GM12874 (cell line): ENCODE data around the gene FGF4.

Source experiments
- TF ChIP-seq, protein P1 (sequence below): IDR thresholded peaks from 2 replicates; pipeline ENCODE4 v1.5.1; 2011; ENCODE audit warnings: low read depth, mild to moderate bottlenecking, control low read depth, low read length, moderate library complexity; ENCODE audit not compliant: insufficient read depth

The FGF4 gene, protein sequence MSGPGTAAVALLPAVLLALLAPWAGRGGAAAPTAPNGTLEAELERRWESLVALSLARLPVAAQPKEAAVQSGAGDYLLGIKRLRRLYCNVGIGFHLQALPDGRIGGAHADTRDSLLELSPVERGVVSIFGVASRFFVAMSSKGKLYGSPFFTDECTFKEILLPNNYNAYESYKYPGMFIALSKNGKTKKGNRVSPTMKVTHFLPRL

DNA sequence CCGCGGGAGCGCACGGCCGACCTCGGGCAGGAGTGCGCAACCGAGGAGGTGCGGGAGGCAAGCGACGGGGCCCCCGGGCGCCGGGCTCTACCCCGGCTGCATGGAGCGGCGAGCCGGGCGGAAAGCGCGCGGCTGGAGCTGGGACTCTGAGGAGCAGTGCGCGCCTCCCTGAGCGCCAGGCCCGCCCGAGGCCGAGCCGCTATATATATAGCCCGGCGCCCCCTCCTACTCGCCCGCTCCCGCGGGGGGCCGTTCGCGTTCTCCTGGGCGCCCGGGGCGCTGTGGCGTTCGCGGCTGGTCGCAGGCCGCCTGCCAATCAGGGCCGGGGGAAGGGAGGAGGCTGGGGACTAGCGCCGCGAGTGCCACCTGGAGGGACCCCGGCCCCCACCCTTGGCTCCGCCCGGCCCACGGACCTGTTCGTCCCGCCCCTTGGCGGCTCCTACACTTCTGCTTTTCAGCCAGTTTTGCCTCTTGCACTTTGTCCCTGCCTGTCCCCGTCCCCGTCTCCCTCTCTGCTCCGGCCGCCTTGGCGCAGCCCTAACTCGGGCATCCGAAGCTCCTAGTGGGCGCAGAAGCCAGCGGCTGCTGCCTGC lies at the start of gene FGF4:
Gene FGF4 (minus strand): TSS at position 179 of the 593 bp plus-strand sequence. CDS start 257 bp downstream, outside the sequence.
- TF ChIP-seq, protein P1, sequence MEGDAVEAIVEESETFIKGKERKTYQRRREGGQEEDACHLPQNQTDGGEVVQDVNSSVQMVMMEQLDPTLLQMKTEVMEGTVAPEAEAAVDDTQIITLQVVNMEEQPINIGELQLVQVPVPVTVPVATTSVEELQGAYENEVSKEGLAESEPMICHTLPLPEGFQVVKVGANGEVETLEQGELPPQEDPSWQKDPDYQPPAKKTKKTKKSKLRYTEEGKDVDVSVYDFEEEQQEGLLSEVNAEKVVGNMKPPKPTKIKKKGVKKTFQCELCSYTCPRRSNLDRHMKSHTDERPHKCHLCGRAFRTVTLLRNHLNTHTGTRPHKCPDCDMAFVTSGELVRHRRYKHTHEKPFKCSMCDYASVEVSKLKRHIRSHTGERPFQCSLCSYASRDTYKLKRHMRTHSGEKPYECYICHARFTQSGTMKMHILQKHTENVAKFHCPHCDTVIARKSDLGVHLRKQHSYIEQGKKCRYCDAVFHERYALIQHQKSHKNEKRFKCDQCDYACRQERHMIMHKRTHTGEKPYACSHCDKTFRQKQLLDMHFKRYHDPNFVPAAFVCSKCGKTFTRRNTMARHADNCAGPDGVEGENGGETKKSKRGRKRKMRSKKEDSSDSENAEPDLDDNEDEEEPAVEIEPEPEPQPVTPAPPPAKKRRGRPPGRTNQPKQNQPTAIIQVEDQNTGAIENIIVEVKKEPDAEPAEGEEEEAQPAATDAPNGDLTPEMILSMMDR, result no peak

DNA sequence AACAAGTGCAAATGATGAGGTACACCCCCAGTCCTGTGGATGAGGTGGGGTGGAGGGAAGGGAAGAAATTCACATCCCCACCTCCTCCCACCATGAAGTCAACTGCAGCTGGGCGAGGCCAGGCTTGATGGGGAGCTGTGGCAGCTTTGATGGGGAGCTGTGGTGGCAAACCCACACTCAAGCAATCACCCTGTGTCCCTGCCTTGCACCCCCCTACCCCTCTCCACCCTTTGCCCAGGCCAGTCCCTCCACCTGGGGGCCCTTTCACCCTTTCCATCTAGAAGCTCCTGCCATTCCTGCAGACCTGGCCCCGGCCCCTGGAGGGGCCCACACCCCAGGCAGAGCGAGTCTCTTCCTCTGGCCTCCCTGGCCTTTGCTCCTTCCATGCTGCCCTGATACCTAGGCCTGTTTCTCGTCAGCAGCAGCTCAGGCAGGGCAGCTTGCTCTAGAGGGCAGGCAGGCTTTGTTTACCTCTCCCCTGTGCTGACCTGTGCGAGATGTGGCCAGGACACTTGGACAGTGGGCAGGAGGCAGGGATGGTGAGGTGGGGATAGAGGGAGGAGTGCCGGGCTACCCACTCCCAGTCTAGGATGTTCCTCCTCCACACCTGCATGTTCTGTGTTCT lies 48.6 kb upstream of the FGF4 start:
- TF ChIP-seq, protein P1, result no peak

DNA sequence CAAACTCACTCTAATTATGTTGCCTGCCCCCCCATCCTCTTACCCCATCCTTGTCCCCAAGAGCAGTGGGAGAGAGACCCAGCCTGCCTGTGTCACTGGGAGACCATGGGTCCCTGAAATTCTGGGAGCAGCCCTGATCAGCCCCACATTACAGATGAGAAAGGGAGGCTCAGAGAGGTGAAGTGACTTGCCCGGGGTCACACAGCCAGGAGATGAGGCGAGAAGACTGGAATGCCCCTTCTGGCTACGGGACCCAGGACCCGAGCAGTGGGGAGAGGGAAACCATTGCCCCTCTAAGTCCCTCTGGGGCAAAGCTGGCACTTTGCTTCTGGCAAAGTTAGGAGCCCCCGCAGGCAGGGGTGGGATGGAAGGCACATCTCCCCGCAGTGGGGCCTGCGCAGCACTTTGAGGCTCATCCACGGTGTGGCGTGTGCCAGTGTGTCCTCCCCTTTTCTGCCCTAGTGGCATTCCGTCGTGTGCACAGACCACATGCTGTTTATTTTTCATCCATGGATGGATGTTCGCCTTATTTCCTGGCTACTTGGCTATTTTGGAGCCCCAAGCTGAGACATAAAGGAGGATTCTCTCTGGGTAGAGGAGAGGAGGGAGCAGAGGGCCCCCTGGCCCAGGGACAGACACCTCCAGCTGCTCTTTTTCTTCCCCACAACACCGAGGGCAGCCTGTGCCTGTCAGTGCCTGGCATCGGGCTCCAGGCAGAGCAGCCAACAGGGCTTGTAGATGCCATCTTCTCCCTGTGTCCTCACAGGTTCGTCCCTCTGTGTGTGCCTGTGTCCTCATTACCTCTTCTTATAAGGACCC lies 47.7 kb upstream of the FGF4 start:
- TF ChIP-seq, protein P1, result no peak

DNA sequence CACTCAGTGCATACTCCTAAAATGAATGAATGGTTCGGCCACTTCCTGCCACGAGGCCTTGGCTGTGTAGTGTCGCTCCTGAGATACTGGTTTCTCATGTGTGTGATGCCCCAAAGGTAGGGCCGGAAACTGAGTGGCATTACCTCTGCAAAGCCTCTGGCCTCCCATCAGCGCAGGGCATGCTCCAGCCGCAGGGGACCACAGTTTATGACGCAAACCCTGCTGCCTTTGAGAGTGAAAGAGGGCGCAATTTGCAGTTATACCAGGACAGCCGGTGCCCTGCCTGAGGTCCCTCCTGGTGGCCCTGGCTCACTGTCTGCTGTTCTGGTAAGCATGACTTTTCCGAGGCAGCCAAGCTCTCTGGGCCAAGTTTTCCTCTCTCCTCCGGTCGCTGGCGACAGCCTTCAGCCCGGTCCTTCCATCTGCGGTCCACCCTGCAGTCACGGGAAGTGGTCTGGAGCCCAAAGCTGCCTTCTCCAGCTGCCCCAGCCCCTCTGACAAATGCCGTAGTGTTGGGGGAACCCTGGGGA lies 46.4 kb upstream of the FGF4 start:
- TF ChIP-seq, protein P1, result no peak

DNA sequence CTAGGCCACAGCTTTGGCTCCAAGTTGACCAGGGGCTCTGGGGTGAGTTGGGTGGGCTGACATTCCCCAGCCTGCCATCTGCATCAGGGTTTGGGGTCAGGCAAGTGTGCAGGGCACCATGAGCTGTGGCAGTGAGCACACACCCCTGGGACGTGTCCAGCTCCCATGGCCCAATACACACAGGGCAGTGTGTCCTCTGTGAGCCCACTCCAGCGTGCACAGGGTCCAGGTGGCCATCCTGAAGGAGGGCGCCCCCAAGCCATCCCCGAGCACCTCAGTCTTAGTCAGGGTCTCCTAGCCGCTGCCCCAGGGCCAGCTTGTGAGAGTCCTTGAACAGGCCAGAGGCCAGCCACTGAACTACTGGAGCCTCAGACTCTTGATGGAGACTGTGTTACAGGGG lies 45.3 kb upstream of the FGF4 start:
- TF ChIP-seq, protein P1, result no peak

DNA sequence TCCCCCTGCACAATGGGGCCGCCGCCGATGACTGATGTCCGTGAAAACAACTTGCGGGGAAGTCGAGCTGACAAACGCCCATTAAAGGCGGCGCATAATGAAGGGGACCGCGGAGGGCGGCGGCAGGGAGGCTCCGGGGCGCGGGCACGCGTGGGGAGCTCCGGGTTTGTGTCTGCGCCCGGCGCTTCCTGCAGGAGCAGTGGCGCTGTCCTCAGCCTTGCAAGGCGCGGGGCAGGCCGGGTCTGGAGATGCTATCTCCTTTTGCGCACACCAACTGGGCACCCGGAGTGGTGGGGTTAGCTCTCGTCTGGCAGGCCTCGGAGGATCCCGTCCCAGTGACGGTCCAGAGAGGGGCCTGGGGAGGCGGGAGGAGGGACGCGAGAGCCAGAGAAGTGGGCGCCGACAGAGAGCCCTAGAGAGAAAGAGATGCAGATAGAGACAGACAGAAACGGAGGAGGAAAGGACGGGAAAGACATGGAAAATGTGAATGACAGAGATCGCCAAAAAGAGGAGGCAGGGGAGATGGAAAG lies 44.5 kb upstream of the FGF4 start:
- TF ChIP-seq, protein P1, result no peak
